ENCODE measurements around the gene DNMBP. TPM values are rescaled to one million over a fixed set of nuclear protein-coding genes. Genes with fewer than 3 reads are reported as not detected.

Gene DNMBP
- total RNA-seq, 1 donor from 2014 or later, result 12.8 TPM

DNA sequence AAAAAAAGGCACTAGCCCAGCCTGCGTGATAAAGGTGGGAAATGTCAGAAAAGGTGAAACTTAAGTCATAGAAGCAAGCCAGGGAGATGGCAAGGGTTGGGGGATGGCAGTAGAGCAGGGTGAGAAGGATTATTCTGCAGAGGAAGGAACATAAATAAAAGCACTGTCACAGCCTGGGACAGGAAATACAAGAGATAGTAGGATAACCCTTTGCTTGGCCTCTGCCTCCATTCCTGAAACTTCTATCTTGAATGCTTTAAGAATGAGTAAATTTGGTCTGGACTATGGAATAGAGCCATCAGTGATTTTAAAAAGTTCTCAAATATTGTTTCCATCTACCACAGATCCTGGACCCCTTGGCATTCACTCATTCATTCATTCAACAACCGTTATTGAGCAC, 177.3 kb downstream of the DNMBP start:
- no peak for DNase-seq (ENCODE audit: low read depth)

DNA sequence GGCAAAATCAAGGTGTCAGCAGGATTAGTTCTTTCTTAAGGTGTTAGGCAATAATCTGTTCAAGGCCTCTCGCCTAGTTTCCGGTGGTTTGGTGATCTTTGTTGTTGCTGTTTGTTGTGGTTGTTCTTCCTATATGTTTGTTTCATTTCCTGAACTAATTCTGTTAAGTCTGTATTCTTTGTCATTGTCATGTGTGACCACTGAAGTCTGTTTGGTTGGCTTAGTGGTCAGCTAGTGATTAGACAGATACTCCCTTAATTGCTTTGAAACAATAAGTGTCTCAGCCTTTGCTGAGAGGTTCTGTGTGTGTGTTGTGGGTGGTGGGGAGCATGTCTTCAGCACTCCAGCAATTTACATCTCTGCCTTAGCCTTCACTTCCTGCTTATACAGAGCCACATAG, 181.3 kb downstream of the DNMBP start:
- no peak for DNase-seq (ENCODE audit: low read depth)

DNA sequence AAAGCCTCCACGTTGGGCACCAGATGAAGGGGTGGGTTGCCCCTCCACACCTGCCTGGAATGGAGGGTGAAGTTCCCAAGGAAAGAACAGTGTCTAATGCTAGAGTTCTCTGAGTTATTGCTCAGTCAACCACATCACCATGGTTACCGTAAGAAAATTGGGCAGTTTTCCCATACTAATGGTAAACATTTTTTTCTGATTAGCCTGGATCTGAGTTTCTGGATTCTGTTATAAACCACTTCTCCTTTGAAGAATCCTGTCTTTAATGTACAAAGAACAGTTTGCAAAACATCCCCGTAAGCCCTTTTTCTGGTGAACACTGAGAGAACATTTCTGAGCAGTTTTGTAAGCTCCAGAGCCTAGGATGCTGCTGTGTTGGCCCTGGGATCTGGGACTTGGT, 181.8 kb downstream of the DNMBP start:
- no peak for DNase-seq (ENCODE audit: low read depth)

Other genes starting within 250 kb of the DNMBP start
- gene ABCC2, start 227.3 kb downstream of the DNMBP start, total RNA-seq, result 0.05 and 0.32 TPM in 2 replicates
- not detected in 2 replicates for gene CPN1, start 71.9 kb upstream of the DNMBP start, total RNA-seq
- 13.0 and 15.0 TPM in 2 replicates for gene ERLIN1, start 176.1 kb upstream of the DNMBP start, total RNA-seq
- gene CHUK, start 219.6 kb upstream of the DNMBP start, total RNA-seq, result 21.3 and 22.3 TPM in 2 replicates

All from myocyte (in vitro differentiated cells).